Measurements from ENCODE around the gene ADD3. TPM values are rescaled to one million over a fixed set of nuclear protein-coding genes. Genes with fewer than 3 reads are reported as not detected.

The ADD3 gene
- total and polyA plus RNA-seq, 4 experiments from 2014 or later: 365 to 613 (median 449) TPM

GRCh38 chr10:110156046-110156445, 148.3 kb downstream of the ADD3 start:
- intact Hi-C loops (cut with micrococcal nuclease): loop anchor here (2.0 to 5.0 kb wide), 2 partner anchors 15 to 51 kb away; partner anchors contain the start of gene MXI1
- H3K27me3 ChIP-seq (ENCODE audit: insufficient read depth, low read length): peaks cover 21% of the 10 kb centered on the region

GRCh38 chr10:110158051-110159005, 150.5 kb downstream of the ADD3 start:
- Mint-ChIP-seq H3K27me3 (peaks cover 39 to 63% of the 10 kb centered on the region in 2 donors), H3K4me3 (peak overlapping the region in 1 of 8 donors; percentile 28), H3K27ac (peak overlapping the region in 1 of 7 donors; percentile 21), H3K36me3 (no peaks in the 10 kb centered on the region), H3K9me3 (peaks cover 0 to 3% (median 0%) of the 10 kb centered on the region in 8 donors), H3K4me1 (peaks cover 11 to 40% (median 20%) of the 10 kb centered on the region in 4 donors)
- CTCF ChIA-PET (ENCODE audit: partially characterized antibody): interaction anchor here (0.7 to 2.8 kb wide), 5 partner anchors 22 to 71 kb away, joined by 3 to 10 read pairs (median 3); partner anchors contain the start of gene MXI1
- intact Hi-C loops (cut with micrococcal nuclease): loop anchor here (5.0 kb wide), 1 partner anchor 49 kb away; the partner anchor contains the start of gene MXI1
- no peak overlapping the region for H3K4me3 ChIP-seq (ENCODE audit: low read length in 2 of 2)
- no peaks in the 10 kb centered on the region for H3K9me3 ChIP-seq (ENCODE audit: control insufficient read depth in 1 of 2, low read length in 2 of 2)
- no peak overlapping the region for H3K27ac ChIP-seq (ENCODE audit: low read depth, low read length)
- H3K36me3 ChIP-seq (ENCODE audit: insufficient read depth, low read length): no peaks in the 10 kb centered on the region
- peaks cover 16% of the 10 kb centered on the region for H3K27me3 ChIP-seq (ENCODE audit: insufficient read depth, low read length)
- DNase-seq: no peak
- POLR2A ChIA-PET (ENCODE audit: partially characterized antibody): interaction anchor here (0.5 to 3.1 kb wide), 3 partner anchors 9 to 51 kb away, joined by 3 to 75 read pairs (median 3); partner anchors contain the start of gene MXI1
- H3K4me1 ChIP-seq (ENCODE audit: insufficient read depth, low read length): peaks cover 22% of the 10 kb centered on the region

More at GRCh38 chr10:110156046-110156445, 148.3 kb downstream of the ADD3 start:
- Histone ChIP-seq H3K4me3 (ENCODE audit: low read length in 2 of 2) (no peak overlapping the region), H3K4me1 (ENCODE audit: insufficient read depth, low read length) (peaks cover 22% of the 10 kb centered on the region), H3K27ac (ENCODE audit: low read depth, low read length) (no peak overlapping the region), H3K9me3 (ENCODE audit: control insufficient read depth in 1 of 2, low read length in 2 of 2) (no peaks in the 10 kb centered on the region), H3K36me3 (ENCODE audit: insufficient read depth, low read length) (no peaks in the 10 kb centered on the region)
- Mint-ChIP-seq H3K4me1 (peaks cover 11 to 40% (median 20%) of the 10 kb centered on the region in 4 donors), H3K36me3 (no peaks in the 10 kb centered on the region), H3K9me3 (peaks cover 0 to 3% (median 0%) of the 10 kb centered on the region in 8 donors), H3K4me3 (peak overlapping the region in 4 of 8 donors; percentile 15 to 53 (median 22)), H3K27ac (peak overlapping the region in 3 of 7 donors; percentile 36 to 84 (median 63)), H3K27me3 (peaks cover 48 to 60% of the 10 kb centered on the region in 2 donors)
- ChIA-PET POLR2A (ENCODE audit: partially characterized antibody) (interaction anchor here (0.6 to 3.1 kb wide), 8 partner anchors 15 to 149 kb away, joined by 3 to 75 read pairs (median 5); partner anchors contain the start of genes MXI1 and SMNDC1), CTCF (ENCODE audit: partially characterized antibody) (interaction anchor here (2.8 kb wide), 1 partner anchor 54 kb away, joined by 10 read pairs; no protein-coding TSS in a partner anchor)
- DNase-seq: no peak

GRCh38 chr10:110160081-110160480, 152.3 kb downstream of the ADD3 start:
- no peak overlapping the region for H3K27ac Mint-ChIP-seq
- POLR2A ChIA-PET (ENCODE audit: partially characterized antibody): interaction anchor here (1.4 kb wide), 1 partner anchor 49 kb away, joined by 4 read pairs; no protein-coding TSS in a partner anchor
- H3K36me3 ChIP-seq (ENCODE audit: insufficient read depth, low read length): no peaks in the 10 kb centered on the region
- H3K4me1 ChIP-seq (ENCODE audit: insufficient read depth, low read length): peaks cover 22% of the 10 kb centered on the region
- CTCF ChIA-PET (ENCODE audit: partially characterized antibody): interaction anchor here (1.1 to 2.5 kb wide), 2 partner anchors 22 to 48 kb away, joined by 4 to 6 read pairs; partner anchors contain the start of gene MXI1
- peaks cover 19% of the 10 kb centered on the region for H3K27me3 ChIP-seq (ENCODE audit: insufficient read depth, low read length)
- peaks cover 0 to 3% (median 0%) of the 10 kb centered on the region in 8 donors for H3K9me3 Mint-ChIP-seq
- peaks cover 11 to 32% (median 18%) of the 10 kb centered on the region in 4 donors for H3K4me1 Mint-ChIP-seq
- H3K4me3 Mint-ChIP-seq: no peak overlapping the region
- no peak overlapping the region for H3K4me3 ChIP-seq (ENCODE audit: low read length in 2 of 2)
- peaks cover 38 to 54% of the 10 kb centered on the region in 2 donors for H3K27me3 Mint-ChIP-seq
- no peaks in the 10 kb centered on the region for H3K36me3 Mint-ChIP-seq
- no peak overlapping the region for H3K27ac ChIP-seq (ENCODE audit: low read depth, low read length)
- H3K9me3 ChIP-seq (ENCODE audit: control insufficient read depth in 1 of 2, low read length in 2 of 2): no peaks in the 10 kb centered on the region
- DNase-seq: no peak
- intact Hi-C loops (cut with micrococcal nuclease): no loop called here

- Histone ChIP-seq H3K9me3 (ENCODE audit: control insufficient read depth in 1 of 2, low read length in 2 of 2) (no peaks in the 10 kb centered on the region), H3K4me1 (ENCODE audit: insufficient read depth, low read length) (peaks cover 22% of the 10 kb centered on the region), H3K27ac (ENCODE audit: low read depth, low read length) (no peak overlapping the region), H3K27me3 (ENCODE audit: insufficient read depth, low read length) (peaks cover 19% of the 10 kb centered on the region), H3K4me3 (ENCODE audit: low read length in 2 of 2) (no peak overlapping the region), H3K36me3 (ENCODE audit: insufficient read depth, low read length) (no peaks in the 10 kb centered on the region)
- ChIA-PET CTCF (ENCODE audit: partially characterized antibody) (interaction anchor here (1.1 kb wide), 1 partner anchor 22 kb away, joined by 4 read pairs; no protein-coding TSS in a partner anchor), POLR2A (ENCODE audit: partially characterized antibody) (interaction anchor here (1.4 kb wide), 1 partner anchor 48 kb away, joined by 4 read pairs; no protein-coding TSS in a partner anchor)
- H3K27me3 Mint-ChIP-seq: peaks cover 41 to 56% of the 10 kb centered on the region in 2 donors
- no peak for DNase-seq
- peaks cover 11 to 27% (median 18%) of the 10 kb centered on the region in 4 donors for H3K4me1 Mint-ChIP-seq
- intact Hi-C loops (cut with micrococcal nuclease): no loop called here
- peaks cover 0 to 3% (median 0%) of the 10 kb centered on the region in 8 donors for H3K9me3 Mint-ChIP-seq
- no peak overlapping the region for H3K4me3 Mint-ChIP-seq
- H3K27ac Mint-ChIP-seq: no peak overlapping the region
- no peaks in the 10 kb centered on the region for H3K36me3 Mint-ChIP-seq
Measured at GRCh38 chr10:110160522-110160921, 152.7 kb downstream of the ADD3 start.

- Histone ChIP-seq H3K9me3 (ENCODE audit: control insufficient read depth in 1 of 2, low read length in 2 of 2) (no peaks in the 10 kb centered on the region), H3K36me3 (ENCODE audit: insufficient read depth, low read length) (no peaks in the 10 kb centered on the region), H3K4me1 (ENCODE audit: insufficient read depth, low read length) (peaks cover 1% of the 10 kb centered on the region), H3K4me3 (ENCODE audit: low read length in 2 of 2) (no peak overlapping the region), H3K27me3 (ENCODE audit: insufficient read depth, low read length) (peaks cover 29% of the 10 kb centered on the region), H3K27ac (ENCODE audit: low read depth, low read length) (no peak overlapping the region)
- H3K4me3 Mint-ChIP-seq: no peak overlapping the region
- peaks cover 44 to 60% of the 10 kb centered on the region in 2 donors for H3K27me3 Mint-ChIP-seq
- H3K27ac Mint-ChIP-seq: no peak overlapping the region
- peaks cover 0 to 7% (median 2%) of the 10 kb centered on the region in 4 donors for H3K4me1 Mint-ChIP-seq
- H3K9me3 Mint-ChIP-seq: no peaks in the 10 kb centered on the region
- POLR2A ChIA-PET (ENCODE audit: partially characterized antibody): interaction anchor here (1.2 kb wide), 1 partner anchor 46 kb away, joined by 3 read pairs; no protein-coding TSS in a partner anchor
- intact Hi-C loops (cut with micrococcal nuclease): no loop called here
- CTCF ChIA-PET (ENCODE audit: partially characterized antibody): no interaction called here
- H3K36me3 Mint-ChIP-seq: no peaks in the 10 kb centered on the region
- no peak for DNase-seq
Measured at GRCh38 chr10:110162741-110163145, 155.0 kb downstream of the ADD3 start.

- DNase-seq: no peak
- Histone ChIP-seq H3K27ac (ENCODE audit: low read depth, low read length) (no peak overlapping the region), H3K27me3 (ENCODE audit: insufficient read depth, low read length) (peaks cover 34% of the 10 kb centered on the region), H3K9me3 (ENCODE audit: control insufficient read depth in 1 of 2, low read length in 2 of 2) (no peaks in the 10 kb centered on the region), H3K4me1 (ENCODE audit: insufficient read depth, low read length) (peaks cover 4% of the 10 kb centered on the region), H3K36me3 (ENCODE audit: insufficient read depth, low read length) (no peaks in the 10 kb centered on the region), H3K4me3 (ENCODE audit: low read length in 2 of 2) (no peak overlapping the region)
- Mint-ChIP-seq H3K9me3 (no peaks in the 10 kb centered on the region), H3K27ac (no peak overlapping the region), H3K4me1 (peaks cover 0 to 7% (median 5%) of the 10 kb centered on the region in 4 donors), H3K4me3 (no peak overlapping the region), H3K36me3 (no peaks in the 10 kb centered on the region), H3K27me3 (peaks cover 44 to 61% of the 10 kb centered on the region in 2 donors)
- intact Hi-C loops (cut with micrococcal nuclease): no loop called here
- ChIA-PET CTCF (ENCODE audit: partially characterized antibody) (no interaction called here), POLR2A (ENCODE audit: partially characterized antibody) (interaction anchor here (1.2 to 1.9 kb wide), 2 partner anchors 46 to 47 kb away, joined by 3 to 8 read pairs; no protein-coding TSS in a partner anchor)
Measured at GRCh38 chr10:110163192-110163773, 155.5 kb downstream of the ADD3 start.

Measured in CD4-positive, alpha-beta memory T cell (primary cell).